Measurements from ENCODE around the gene RAB19.

RAB19 gene

GRCh38 chr7:140456551-140457051, 52.7 kb downstream of the RAB19 start:
- no peak for DNase-seq (ENCODE audit: insufficient read length)
- no peak for TF ChIP-seq POLR2A (IDR thresholded peaks at IDR 0.05; ENCODE audit: low read depth, low read length)
- no peak for TF ChIP-seq POLR2AphosphoS5 (IDR thresholded peaks at IDR 0.05; ENCODE audit: low read depth, low read length)
- no peak for TF ChIP-seq TAF1 (IDR thresholded peaks at IDR 0.05; ENCODE audit: borderline replicate concordance, low read depth, low read length)
- no peak for FAIRE-seq

DNA sequence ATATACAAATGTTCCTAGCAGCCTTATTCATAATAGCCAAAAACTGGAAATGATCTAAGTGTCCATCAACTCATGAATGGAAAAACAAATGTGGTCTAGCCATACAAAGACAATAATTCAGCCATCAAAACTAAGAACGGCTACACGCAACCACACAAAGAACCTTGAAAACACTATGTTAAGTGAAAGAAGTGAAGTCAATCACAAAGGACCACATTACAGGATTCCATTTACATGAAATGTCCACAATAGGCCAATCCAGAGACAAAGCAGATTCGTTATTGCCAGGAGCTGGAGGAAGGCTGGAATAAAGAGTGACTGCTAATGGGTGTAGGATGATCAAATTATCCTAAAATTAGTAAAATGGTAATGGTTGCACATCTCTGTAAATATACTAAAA, 54.3 kb downstream of the RAB19 start:
- TF ChIP-seq POLR2AphosphoS5 (IDR thresholded peaks at IDR 0.05; ENCODE audit: low read depth, low read length) (no peak), TAF1 (IDR thresholded peaks at IDR 0.05; ENCODE audit: borderline replicate concordance, low read depth, low read length) (no peak), POLR2A (IDR thresholded peaks at IDR 0.05; ENCODE audit: low read depth, low read length) (no peak)
- FAIRE-seq (no peak), DNase-seq (ENCODE audit: insufficient read length) (no peak)

DNA sequence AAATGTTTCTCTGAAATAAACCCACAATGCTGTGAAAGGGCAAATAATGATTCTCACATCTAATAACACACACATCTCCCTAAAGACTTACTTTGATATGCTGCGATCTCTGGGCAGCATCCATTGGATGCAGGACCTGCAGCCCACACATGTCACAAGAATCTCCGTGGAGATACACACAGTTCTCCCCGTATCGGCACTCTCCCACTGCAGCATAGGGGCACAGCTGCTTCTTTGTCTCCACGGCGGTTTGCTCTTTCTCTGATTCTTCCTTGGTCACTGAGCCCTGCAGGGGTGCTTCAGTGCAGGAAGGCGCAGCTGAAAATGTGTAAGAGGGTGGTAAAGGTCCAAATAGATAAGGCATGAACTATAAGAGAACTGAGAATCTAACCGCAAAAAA, 55.1 kb downstream of the RAB19 start:
- TF ChIP-seq POLR2A (IDR thresholded peaks at IDR 0.05; ENCODE audit: low read depth, low read length) (no peak), TAF1 (IDR thresholded peaks at IDR 0.05; ENCODE audit: borderline replicate concordance, low read depth, low read length) (no peak), POLR2AphosphoS5 (IDR thresholded peaks at IDR 0.05; ENCODE audit: low read depth, low read length) (no peak)
- FAIRE-seq (no peak), DNase-seq (ENCODE audit: insufficient read length) (no peak)

- no peak for FAIRE-seq
- no peak for TF ChIP-seq TAF1 (IDR thresholded peaks at IDR 0.05; ENCODE audit: borderline replicate concordance, low read depth, low read length)
- TF ChIP-seq POLR2AphosphoS5 (IDR thresholded peaks at IDR 0.05; ENCODE audit: low read depth, low read length) = no peak
- no peak for DNase-seq (ENCODE audit: insufficient read length)
Measured at GRCh38 chr7:140463111-140463510, 59.3 kb downstream of the RAB19 start.

GRCh38 chr7:140475747-140476333, 72.0 kb downstream of the RAB19 start:
- no peak for FAIRE-seq
- no peak for DNase-seq (ENCODE audit: insufficient read length)
- no peak for TF ChIP-seq TAF1 (IDR thresholded peaks at IDR 0.05; ENCODE audit: borderline replicate concordance, low read depth, low read length)

DNA sequence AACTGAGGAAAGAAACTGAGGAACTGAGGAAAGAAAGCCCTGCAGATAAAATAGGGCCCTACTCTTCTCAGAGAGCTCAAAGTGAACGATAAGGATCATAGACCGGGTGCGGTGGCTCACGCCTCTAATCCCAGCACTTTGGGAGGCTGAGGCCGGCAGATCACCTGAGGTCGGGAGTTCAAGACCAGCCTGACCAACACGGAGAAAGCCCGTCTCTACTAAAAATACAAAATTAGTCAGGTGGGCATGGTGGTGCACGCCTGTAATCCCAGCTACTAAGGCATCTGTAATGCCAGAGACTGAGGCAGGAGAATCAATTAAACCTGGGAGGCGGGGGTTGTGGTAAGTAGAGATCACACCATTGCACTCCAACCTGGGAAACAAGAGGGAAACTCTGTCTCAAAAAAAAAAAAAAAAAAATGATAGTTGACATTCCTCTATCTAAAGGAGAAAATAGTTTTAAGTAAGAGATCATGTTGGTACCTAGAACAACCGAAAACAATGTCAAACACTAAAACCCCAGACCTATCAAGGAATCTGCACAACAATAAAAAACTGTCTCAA, 72.9 kb downstream of the RAB19 start:
- FAIRE-seq (no peak), DNase-seq (ENCODE audit: insufficient read length) (no peak)
- TF ChIP-seq POLR2AphosphoS5 (IDR thresholded peaks at IDR 0.05; ENCODE audit: low read depth, low read length) (no peak), TAF1 (IDR thresholded peaks at IDR 0.05; ENCODE audit: borderline replicate concordance, low read depth, low read length) (no peak), POLR2A (IDR thresholded peaks at IDR 0.05; ENCODE audit: low read depth, low read length) (no peak)
